Esophagus (tissue), 2 donors: Measurements from ENCODE around the gene SLC2A13. TPM values are rescaled to one million over a fixed set of nuclear protein-coding genes. Genes with fewer than 3 reads are reported as not detected.

Source experiments
- H3K27ac ChIP-seq, 2 donors: one replicate each; pipeline ENCODE4 v1.5.1; 2013; ENCODE audit warnings: low read depth in 2 of 2, mild to moderate bottlenecking in 2 of 2, inconsistent platforms in 1 of 2, low read length in 1 of 2, moderate library complexity in 1 of 2
- H3K27me3 ChIP-seq, 2 donors: one replicate each; pipeline ENCODE4 v1.6.1; 2013; ENCODE audit warnings: low read length in 2 of 2, control low read depth in 1 of 2, mild to moderate bottlenecking in 1 of 2; ENCODE audit not compliant: insufficient read depth in 2 of 2, control insufficient read depth in 1 of 2
- H3K36me3 ChIP-seq, 2 donors: one replicate each; pipeline ENCODE4 v1.6.1; 2013; ENCODE audit warnings: low read length in 1 of 2; ENCODE audit not compliant: control insufficient read depth in 2 of 2, insufficient read depth in 2 of 2
- H3K4me1 ChIP-seq, 2 donors: one replicate each; pipeline ENCODE4 v1.6.1; 2013; ENCODE audit warnings: low read length in 1 of 2; ENCODE audit not compliant: control insufficient read depth in 2 of 2, insufficient read depth in 2 of 2
- H3K4me3 ChIP-seq, 2 donors: one replicate each; pipeline ENCODE4 v1.5.1; 2013; ENCODE audit warnings: low read length in 2 of 2, mild to moderate bottlenecking in 2 of 2, low read depth in 1 of 2, moderate library complexity in 1 of 2
- H3K9me3 ChIP-seq, 2 donors: one replicate each; pipeline ENCODE4 v1.6.1; 2013; ENCODE audit warnings: mild to moderate bottlenecking in 2 of 2, low read depth in 1 of 2, low read length in 1 of 2, moderate library complexity in 1 of 2; ENCODE audit not compliant: control insufficient read depth in 2 of 2, insufficient read depth in 1 of 2
- WGBS, 2 donors: extraction: QIAGEN DNeasy Blood & Tissue Kit; methylation state at CpG; one replicate each; pipeline ENCODE4 v1.1.7; 2013; 5-methylcytosine and 5-hydroxymethylcytosine counted together
- polyA plus RNA-seq, 2 donors: library from polyadenylated mRNA; stranded (reverse); fragments of 200-250 nt; gene quantifications; one replicate each; pipeline ENCODE4 v1.2.3, GENCODE V29; 2013
- donor health status: healthy with polysubstance abuse.
- donor health status: Bipolar disorder and iron deficiency.

Gene SLC2A13
- polyA plus RNA-seq, 2 donors, result 0.84 to 1.0 TPM

- Histone ChIP-seq H3K9me3 (no peaks in the 10 kb centered on the region), H3K4me1 (no peaks in the 10 kb centered on the region), H3K27me3 (no peaks in the 10 kb centered on the region), H3K36me3 (no peaks in the 10 kb centered on the region), H3K4me3 (no peak overlapping the region), H3K27ac (no peak overlapping the region)
- 55 to 68% methylated on average over 3 of the region's 3 CpGs for WGBS, 2 donors
These were observed 93.2 kb downstream of the SLC2A13 start for GRCh38 chr12:40012711-40013110.

GRCh38 chr12:40011775-40012129 lies 94.1 kb downstream of the SLC2A13 start:
- no peaks in the 10 kb centered on the region for H3K9me3 ChIP-seq
- WGBS, 2 donors, result 79% methylated on average over 3 of the region's 3 CpGs
- no peak overlapping the region for H3K4me3 ChIP-seq
- H3K36me3 ChIP-seq, result no peaks in the 10 kb centered on the region
- no peaks in the 10 kb centered on the region for H3K4me1 ChIP-seq
- H3K27me3 ChIP-seq, result no peaks in the 10 kb centered on the region
- H3K27ac ChIP-seq, result no peak overlapping the region

- Histone ChIP-seq H3K4me1 (no peaks in the 10 kb centered on the region), H3K27ac (peak overlapping the region in 1 of 2 donors; percentile 1), H3K27me3 (no peaks in the 10 kb centered on the region), H3K36me3 (no peaks in the 10 kb centered on the region), H3K9me3 (no peaks in the 10 kb centered on the region), H3K4me3 (no peak overlapping the region)
- WGBS, 2 donors, result 65 to 66% methylated on average over 11 of the region's 11 CpGs
These were observed 94.7 kb downstream of the SLC2A13 start for GRCh38 chr12:40010899-40011774.

GRCh38 chr12:40002178-40003169 lies 103.4 kb downstream of the SLC2A13 start:
- no peaks in the 10 kb centered on the region for H3K27me3 ChIP-seq
- H3K4me3 ChIP-seq, result no peak overlapping the region
- no peak overlapping the region for H3K27ac ChIP-seq
- H3K4me1 ChIP-seq, result no peaks in the 10 kb centered on the region
- 56 to 67% methylated on average over 4 of the region's 4 CpGs for WGBS, 2 donors
- H3K9me3 ChIP-seq, result no peaks in the 10 kb centered on the region
- no peaks in the 10 kb centered on the region for H3K36me3 ChIP-seq

DNA sequence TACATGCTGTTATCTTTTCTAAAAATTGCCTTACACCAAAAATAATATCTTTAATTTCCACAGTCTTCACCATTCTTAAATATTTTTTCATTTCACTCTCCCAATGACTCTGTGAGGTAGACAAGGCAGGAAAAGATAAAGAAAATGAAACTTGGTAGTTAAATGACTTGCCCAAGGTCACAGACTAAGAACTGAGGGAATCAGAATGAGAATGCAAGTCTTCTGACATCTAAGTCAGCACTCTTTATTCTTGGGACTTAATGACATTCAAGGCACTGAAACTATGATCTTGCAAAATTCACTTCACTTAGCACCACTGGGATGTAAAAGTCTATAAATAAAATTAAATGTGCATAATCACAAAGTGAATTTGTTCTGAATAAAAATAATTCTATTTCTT lies 104.5 kb downstream of the SLC2A13 start:
- no peaks in the 10 kb centered on the region for H3K4me1 ChIP-seq
- no peak overlapping the region for H3K27ac ChIP-seq

GRCh38 chr12:40000884-40001283 lies 105.0 kb downstream of the SLC2A13 start:
- H3K4me3 ChIP-seq, result no peak overlapping the region
- 88 to 95% methylated on average over 2 of the region's 2 CpGs for whole genome bisulfite sequencing, 2 donors
- no peak overlapping the region for H3K27ac ChIP-seq
- H3K36me3 ChIP-seq, result no peaks in the 10 kb centered on the region
- no peaks in the 10 kb centered on the region for H3K27me3 ChIP-seq
- no peaks in the 10 kb centered on the region for H3K9me3 ChIP-seq
- no peaks in the 10 kb centered on the region for H3K4me1 ChIP-seq

More for the DNA sequence above, 104.5 kb downstream of the SLC2A13 start:
- Histone ChIP-seq H3K27me3 (no peaks in the 10 kb centered on the region), H3K36me3 (no peaks in the 10 kb centered on the region), H3K4me3 (no peak overlapping the region), H3K9me3 (no peaks in the 10 kb centered on the region)

- Histone ChIP-seq H3K9me3 (no peaks in the 10 kb centered on the region), H3K4me1 (peaks cover 0 to 2% of the 10 kb centered on the region in 2 donors), H3K4me3 (no peak overlapping the region), H3K36me3 (no peaks in the 10 kb centered on the region), H3K27ac (no peak overlapping the region), H3K27me3 (no peaks in the 10 kb centered on the region)
- WGBS, 2 donors, result 71 to 73% methylated on average over 1 of the region's 1 CpG
These were observed 112.6 kb downstream of the SLC2A13 start for GRCh38 chr12:39993268-39993667.

- Histone ChIP-seq H3K36me3 (no peaks in the 10 kb centered on the region), H3K27me3 (no peaks in the 10 kb centered on the region), H3K9me3 (no peaks in the 10 kb centered on the region), H3K4me3 (no peak overlapping the region), H3K27ac (no peak overlapping the region), H3K4me1 (peaks cover 0 to 2% of the 10 kb centered on the region in 2 donors)
- WGBS, 2 donors, result 46 to 50% methylated on average over 4 of the region's 4 CpGs
These were observed 115.5 kb downstream of the SLC2A13 start for GRCh38 chr12:39990122-39991101.

GRCh38 chr12:39989501-39989900 lies 116.4 kb downstream of the SLC2A13 start:
- H3K27ac ChIP-seq, result no peak overlapping the region
- H3K27me3 ChIP-seq, result no peaks in the 10 kb centered on the region
- no peaks in the 10 kb centered on the region for H3K9me3 ChIP-seq
- H3K4me3 ChIP-seq, result no peak overlapping the region
- H3K36me3 ChIP-seq, result no peaks in the 10 kb centered on the region
- H3K4me1 ChIP-seq, result peaks cover 0 to 2% of the 10 kb centered on the region in 2 donors
- 88 to 92% methylated on average over 1 of the region's 1 CpG for WGBS, 2 donors
